SH-SY5Y (cell line): ENCODE data around the gene POGLUT3.

Experiments
- GATA2 ChIP-seq: IDR thresholded peaks from 2 replicates; pipeline ENCODE4 v1.6.1; 2011; ENCODE audit warnings: mild to moderate bottlenecking, low read depth, low read length
- GATA3 ChIP-seq: IDR thresholded peaks from 2 replicates; pipeline ENCODE4 v1.6.1; 2011; ENCODE audit warnings: low read depth, mild to moderate bottlenecking, low read length, moderate library complexity

- no peak for TF ChIP-seq GATA3
- TF ChIP-seq GATA2: no peak
Observed at GRCh38 chr11:108474664-108475463, 23.3 kb downstream of the POGLUT3 start.
